Loucy (cell line): Measurements from ENCODE around the gene HDAC11.

Experiments
- CTCF ChIP-seq: fragments of 200-600 bp; sonication (generic); conservative IDR thresholded peaks from 2 replicates; pipeline ENCODE4 v1.5.1; 2014; ENCODE audit warnings: mild to moderate bottlenecking, antibody characterized with exemption, low read length
- EZH2phosphoT487 ChIP-seq: fragments of 200-600 bp; IDR thresholded peaks from 2 replicates; pipeline ENCODE4 v1.6.1; 2018; ENCODE audit warnings: antibody characterized with exemption, mild to moderate bottlenecking, moderate library complexity, borderline replicate concordance

GRCh38 chr3:13433912-13434311 is 46.2 kb upstream of the HDAC11 start:
- TF ChIP-seq CTCF (no peak), EZH2phosphoT487 (no peak)
